ENCODE data around the gene WFIKKN2. TPM values are rescaled to one million over a fixed set of nuclear protein-coding genes. Genes with fewer than 3 reads are reported as not detected.

Gene WFIKKN2
- polyA plus RNA-seq, 12 donors = 0.48 to 3.5 (median 1.1) TPM; not detected in 2

- no peak for DNase-seq
Observed at GRCh38 chr17:50808413-50808812, 27.0 kb upstream of the WFIKKN2 start.

- no peak for DNase-seq
Observed at GRCh38 chr17:50808888-50809287, 26.5 kb upstream of the WFIKKN2 start.

GRCh38 chr17:50813583-50813982 is 21.8 kb upstream of the WFIKKN2 start:
- DNase-seq = no peak

GRCh38 chr17:50815400-50815799 is 20.0 kb upstream of the WFIKKN2 start:
- DNase-seq = no peak

GRCh38 chr17:50816271-50816670 is 19.1 kb upstream of the WFIKKN2 start:
- DNase-seq = no peak

- no peak for DNase-seq
Observed at GRCh38 chr17:50816771-50817751, 18.3 kb upstream of the WFIKKN2 start.

GRCh38 chr17:50817838-50818237 is 17.5 kb upstream of the WFIKKN2 start:
- DNase-seq = no peak

- DNase-seq = no peak
Observed at GRCh38 chr17:50818261-50818660, 17.1 kb upstream of the WFIKKN2 start.

- no peak for DNase-seq
Observed at GRCh38 chr17:50818921-50819657, 16.3 kb upstream of the WFIKKN2 start.

GRCh38 chr17:50820651-50821050 is 14.7 kb upstream of the WFIKKN2 start:
- no peak for DNase-seq

- DNase-seq = no peak
Observed at GRCh38 chr17:50822550-50822949, 12.8 kb upstream of the WFIKKN2 start.

- no peak for DNase-seq
Observed at GRCh38 chr17:50824429-50824828, 11.0 kb upstream of the WFIKKN2 start.

- no peak for DNase-seq
Observed at GRCh38 chr17:50825188-50825587, 10.2 kb upstream of the WFIKKN2 start.

- DNase-seq = no peak
Observed at GRCh38 chr17:50828508-50829170, 6.7 kb upstream of the WFIKKN2 start.

- DNase-seq = no peak
Observed at GRCh38 chr17:50829332-50829731, 6.1 kb upstream of the WFIKKN2 start.

- no peak for DNase-seq
Observed at GRCh38 chr17:50830352-50830751, 5.0 kb upstream of the WFIKKN2 start.

- DNase-seq = peak; percentile 47
Observed at GRCh38 chr17:50830994-50831393, 4.4 kb upstream of the WFIKKN2 start.

- peak; percentile 65 for DNase-seq
Observed at GRCh38 chr17:50831471-50831928, 3.9 kb upstream of the WFIKKN2 start.

GRCh38 chr17:50832267-50832863 is 3.0 kb upstream of the WFIKKN2 start:
- no peak for DNase-seq

GRCh38 chr17:50832864-50833381 is 2.5 kb upstream of the WFIKKN2 start:
- no peak for DNase-seq
